ENCODE results near the gene TADA2B. TPM values are rescaled to one million over a fixed set of nuclear protein-coding genes. Genes with fewer than 3 reads are reported as not detected.

The TADA2B gene
- total RNA-seq, 1 experiment from 2014 or later = 14.3 TPM

DNA sequence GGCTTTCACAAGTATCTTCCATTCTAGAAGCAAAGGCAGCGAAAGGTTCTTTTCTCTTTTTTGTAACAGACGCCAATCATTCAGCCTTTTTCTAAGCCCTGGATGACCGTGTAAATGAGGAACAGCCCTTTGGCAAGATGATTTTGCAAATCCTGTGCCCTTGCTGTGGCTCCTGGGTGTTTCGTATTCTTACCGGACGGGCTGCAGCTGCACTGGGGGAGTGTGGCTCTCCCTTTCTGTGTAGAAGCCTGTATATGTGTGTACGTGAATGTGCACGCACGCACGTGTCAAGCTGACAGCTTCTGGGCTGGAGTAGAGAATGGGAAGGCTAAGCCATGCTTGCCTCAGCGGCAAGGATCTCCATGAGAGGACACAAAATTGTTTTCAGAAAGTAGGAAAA, 16.5 kb downstream of the TADA2B start:
- H3K36me3 Mint-ChIP-seq = peaks cover 63% of the 10 kb centered on the region

More for the DNA sequence above, 16.5 kb downstream of the TADA2B start:
- TF ChIP-seq, protein P1, sequence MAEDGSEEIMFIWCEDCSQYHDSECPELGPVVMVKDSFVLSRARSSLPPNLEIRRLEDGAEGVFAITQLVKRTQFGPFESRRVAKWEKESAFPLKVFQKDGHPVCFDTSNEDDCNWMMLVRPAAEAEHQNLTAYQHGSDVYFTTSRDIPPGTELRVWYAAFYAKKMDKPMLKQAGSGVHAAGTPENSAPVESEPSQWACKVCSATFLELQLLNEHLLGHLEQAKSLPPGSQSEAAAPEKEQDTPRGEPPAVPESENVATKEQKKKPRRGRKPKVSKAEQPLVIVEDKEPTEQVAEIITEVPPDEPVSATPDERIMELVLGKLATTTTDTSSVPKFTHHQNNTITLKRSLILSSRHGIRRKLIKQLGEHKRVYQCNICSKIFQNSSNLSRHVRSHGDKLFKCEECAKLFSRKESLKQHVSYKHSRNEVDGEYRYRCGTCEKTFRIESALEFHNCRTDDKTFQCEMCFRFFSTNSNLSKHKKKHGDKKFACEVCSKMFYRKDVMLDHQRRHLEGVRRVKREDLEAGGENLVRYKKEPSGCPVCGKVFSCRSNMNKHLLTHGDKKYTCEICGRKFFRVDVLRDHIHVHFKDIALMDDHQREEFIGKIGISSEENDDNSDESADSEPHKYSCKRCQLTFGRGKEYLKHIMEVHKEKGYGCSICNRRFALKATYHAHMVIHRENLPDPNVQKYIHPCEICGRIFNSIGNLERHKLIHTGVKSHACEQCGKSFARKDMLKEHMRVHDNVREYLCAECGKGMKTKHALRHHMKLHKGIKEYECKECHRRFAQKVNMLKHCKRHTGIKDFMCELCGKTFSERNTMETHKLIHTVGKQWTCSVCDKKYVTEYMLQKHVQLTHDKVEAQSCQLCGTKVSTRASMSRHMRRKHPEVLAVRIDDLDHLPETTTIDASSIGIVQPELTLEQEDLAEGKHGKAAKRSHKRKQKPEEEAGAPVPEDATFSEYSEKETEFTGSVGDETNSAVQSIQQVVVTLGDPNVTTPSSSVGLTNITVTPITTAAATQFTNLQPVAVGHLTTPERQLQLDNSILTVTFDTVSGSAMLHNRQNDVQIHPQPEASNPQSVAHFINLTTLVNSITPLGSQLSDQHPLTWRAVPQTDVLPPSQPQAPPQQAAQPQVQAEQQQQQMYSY (CRISPR knock-in tag; IDR thresholded peaks at IDR 0.05) = no peak
- TF ChIP-seq, protein P2, sequence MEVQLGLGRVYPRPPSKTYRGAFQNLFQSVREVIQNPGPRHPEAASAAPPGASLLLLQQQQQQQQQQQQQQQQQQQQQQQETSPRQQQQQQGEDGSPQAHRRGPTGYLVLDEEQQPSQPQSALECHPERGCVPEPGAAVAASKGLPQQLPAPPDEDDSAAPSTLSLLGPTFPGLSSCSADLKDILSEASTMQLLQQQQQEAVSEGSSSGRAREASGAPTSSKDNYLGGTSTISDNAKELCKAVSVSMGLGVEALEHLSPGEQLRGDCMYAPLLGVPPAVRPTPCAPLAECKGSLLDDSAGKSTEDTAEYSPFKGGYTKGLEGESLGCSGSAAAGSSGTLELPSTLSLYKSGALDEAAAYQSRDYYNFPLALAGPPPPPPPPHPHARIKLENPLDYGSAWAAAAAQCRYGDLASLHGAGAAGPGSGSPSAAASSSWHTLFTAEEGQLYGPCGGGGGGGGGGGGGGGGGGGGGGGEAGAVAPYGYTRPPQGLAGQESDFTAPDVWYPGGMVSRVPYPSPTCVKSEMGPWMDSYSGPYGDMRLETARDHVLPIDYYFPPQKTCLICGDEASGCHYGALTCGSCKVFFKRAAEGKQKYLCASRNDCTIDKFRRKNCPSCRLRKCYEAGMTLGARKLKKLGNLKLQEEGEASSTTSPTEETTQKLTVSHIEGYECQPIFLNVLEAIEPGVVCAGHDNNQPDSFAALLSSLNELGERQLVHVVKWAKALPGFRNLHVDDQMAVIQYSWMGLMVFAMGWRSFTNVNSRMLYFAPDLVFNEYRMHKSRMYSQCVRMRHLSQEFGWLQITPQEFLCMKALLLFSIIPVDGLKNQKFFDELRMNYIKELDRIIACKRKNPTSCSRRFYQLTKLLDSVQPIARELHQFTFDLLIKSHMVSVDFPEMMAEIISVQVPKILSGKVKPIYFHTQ (CRISPR knock-in tag; IDR thresholded peaks at IDR 0.05) = no peak
- TF ChIP-seq KAT7 (CRISPR knock-in tag; IDR thresholded peaks at IDR 0.05; ENCODE audit: borderline replicate concordance) = no peak
- TF ChIP-seq, protein P3, sequence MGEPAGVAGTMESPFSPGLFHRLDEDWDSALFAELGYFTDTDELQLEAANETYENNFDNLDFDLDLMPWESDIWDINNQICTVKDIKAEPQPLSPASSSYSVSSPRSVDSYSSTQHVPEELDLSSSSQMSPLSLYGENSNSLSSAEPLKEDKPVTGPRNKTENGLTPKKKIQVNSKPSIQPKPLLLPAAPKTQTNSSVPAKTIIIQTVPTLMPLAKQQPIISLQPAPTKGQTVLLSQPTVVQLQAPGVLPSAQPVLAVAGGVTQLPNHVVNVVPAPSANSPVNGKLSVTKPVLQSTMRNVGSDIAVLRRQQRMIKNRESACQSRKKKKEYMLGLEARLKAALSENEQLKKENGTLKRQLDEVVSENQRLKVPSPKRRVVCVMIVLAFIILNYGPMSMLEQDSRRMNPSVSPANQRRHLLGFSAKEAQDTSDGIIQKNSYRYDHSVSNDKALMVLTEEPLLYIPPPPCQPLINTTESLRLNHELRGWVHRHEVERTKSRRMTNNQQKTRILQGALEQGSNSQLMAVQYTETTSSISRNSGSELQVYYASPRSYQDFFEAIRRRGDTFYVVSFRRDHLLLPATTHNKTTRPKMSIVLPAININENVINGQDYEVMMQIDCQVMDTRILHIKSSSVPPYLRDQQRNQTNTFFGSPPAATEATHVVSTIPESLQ (CRISPR knock-in tag; IDR thresholded peaks at IDR 0.05) = no peak
- no peak for TF ChIP-seq OVOL2 (CRISPR knock-in tag; IDR thresholded peaks at IDR 0.05; ENCODE audit: borderline replicate concordance)
- no peak for TF ChIP-seq CREM (CRISPR knock-in tag; IDR thresholded peaks at IDR 0.05)
- no peak for TF ChIP-seq ARID4B (CRISPR knock-in tag; IDR thresholded peaks at IDR 0.05; ENCODE audit: borderline replicate concordance)
- TF ChIP-seq, protein P4, sequence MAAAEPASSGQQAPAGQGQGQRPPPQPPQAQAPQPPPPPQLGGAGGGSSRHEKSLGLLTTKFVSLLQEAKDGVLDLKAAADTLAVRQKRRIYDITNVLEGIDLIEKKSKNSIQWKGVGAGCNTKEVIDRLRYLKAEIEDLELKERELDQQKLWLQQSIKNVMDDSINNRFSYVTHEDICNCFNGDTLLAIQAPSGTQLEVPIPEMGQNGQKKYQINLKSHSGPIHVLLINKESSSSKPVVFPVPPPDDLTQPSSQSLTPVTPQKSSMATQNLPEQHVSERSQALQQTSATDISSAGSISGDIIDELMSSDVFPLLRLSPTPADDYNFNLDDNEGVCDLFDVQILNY (CRISPR knock-in tag; IDR thresholded peaks at IDR 0.05) = no peak
- TF ChIP-seq ZNF138 (CRISPR knock-in tag; conservative IDR thresholded peaks at IDR 0.05) = no peak
- ChIA-PET POLR2A (no interaction called here), CTCF (interaction anchor here (1.1 kb wide), 1 partner anchor 11 kb away, joined by 5 read pairs; no protein-coding TSS in a partner anchor)
- DNase-seq (ENCODE audit: low spot score) (no peak), ATAC-seq (no peak)
- H3K4me3 Mint-ChIP-seq = no peak overlapping the region
- no peak overlapping the region for H3K27ac Mint-ChIP-seq
- no peaks in the 10 kb centered on the region for H3K27me3 Mint-ChIP-seq (ENCODE audit: low read depth)
- H3K4me1 Mint-ChIP-seq = no peaks in the 10 kb centered on the region
- H3K9me3 Mint-ChIP-seq = no peaks in the 10 kb centered on the region

All from WTC11 (cell line).